GM19023 (cell line): ENCODE results near the gene ANO2.

ENCODE experiments used
- ATAC-seq: cut with Tn5 transposase; IDR thresholded peaks from one replicate; pipeline ENCODE4 v1.9.1; 2021; ENCODE audit warnings: mild to moderate bottlenecking, moderate library complexity; ENCODE audit not compliant: unreplicated experiment

ANO2 gene

DNA sequence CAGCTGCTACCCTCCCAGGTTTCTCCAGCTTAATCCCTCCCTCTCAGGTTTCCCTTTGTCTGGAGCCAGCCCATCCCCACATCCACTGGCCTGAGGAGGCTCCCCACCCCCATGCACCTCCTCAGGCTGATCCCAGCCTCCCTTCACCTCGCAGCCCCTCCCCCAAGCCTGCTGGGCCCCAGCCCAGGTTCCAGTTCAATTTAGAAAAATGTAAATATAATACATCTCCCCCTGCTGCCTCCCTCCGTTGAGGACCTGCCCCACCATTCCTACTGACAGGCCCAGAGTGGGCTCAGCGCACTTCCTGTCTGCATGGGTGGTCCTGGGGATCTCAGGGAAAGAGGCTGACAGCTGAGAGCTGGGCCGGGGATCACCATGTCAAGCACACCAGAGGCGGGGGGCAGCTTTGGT lies 357.3 kb downstream of the ANO2 start:
- no peak for ATAC-seq

DNA sequence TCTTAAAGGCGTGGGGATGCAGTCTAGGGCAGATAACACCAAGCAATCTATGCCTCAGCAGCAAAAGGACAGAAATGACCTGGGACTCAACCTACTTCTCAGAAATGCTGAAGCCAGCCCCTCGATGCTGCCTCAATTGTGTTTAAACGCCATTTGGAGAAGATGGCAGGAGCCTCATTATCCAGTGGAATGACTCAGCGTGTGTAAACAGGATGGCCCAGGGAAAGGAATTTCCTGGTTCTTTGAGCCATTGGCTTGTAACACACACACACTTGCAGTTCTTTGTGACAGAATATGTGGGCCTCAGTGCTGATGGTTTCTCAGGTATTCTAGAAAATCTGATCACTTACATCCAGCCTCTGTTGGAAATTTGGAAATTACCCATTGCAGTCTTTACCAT lies 358.9 kb downstream of the ANO2 start:
- ATAC-seq: no peak

DNA sequence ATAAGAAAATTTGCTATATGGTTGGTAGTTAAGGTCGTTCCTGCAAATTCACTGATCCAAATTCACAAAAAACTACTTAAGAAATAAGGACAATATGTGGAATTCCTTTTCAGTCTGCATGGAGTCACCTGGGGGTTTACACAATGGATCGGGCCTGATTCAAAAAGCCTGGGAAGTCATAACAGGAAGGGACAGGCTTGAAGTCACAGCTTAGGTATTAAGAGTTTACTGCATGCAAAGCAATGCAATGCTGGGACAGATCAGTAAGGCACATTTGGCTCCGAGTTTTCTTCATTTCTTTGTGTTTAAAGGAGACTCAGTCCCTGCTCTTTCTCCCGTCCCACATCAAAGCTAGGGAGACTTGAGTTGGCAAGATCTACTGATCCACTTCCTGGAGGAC lies 359.9 kb downstream of the ANO2 start:
- no peak for ATAC-seq

GRCh38 chr12:5584412-5585175 lies 360.5 kb downstream of the ANO2 start:
- ATAC-seq: no peak

DNA sequence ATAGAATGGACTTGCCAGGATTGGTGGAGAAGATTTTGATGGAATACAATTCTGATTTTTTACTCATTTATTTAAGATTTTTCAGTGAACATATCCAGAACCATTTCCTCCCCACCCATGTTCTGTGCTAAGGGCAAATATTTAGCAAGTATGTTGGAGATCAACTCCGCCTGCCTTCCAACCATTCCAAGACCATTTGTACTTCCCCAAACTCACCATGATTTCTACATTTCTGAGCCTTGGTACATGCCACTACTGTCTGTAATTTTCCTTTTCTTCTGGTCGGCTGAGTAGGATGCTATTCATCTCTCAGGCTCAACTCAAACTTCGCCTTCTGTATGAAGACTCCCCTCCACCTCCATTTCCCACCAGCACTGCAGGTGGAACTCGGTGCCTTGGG lies 362.5 kb downstream of the ANO2 start:
- no peak for ATAC-seq

GRCh38 chr12:5582018-5582417 lies 363.0 kb downstream of the ANO2 start:
- no peak for ATAC-seq

- no peak for ATAC-seq
These were observed 363.4 kb downstream of the ANO2 start for GRCh38 chr12:5581616-5582015.

DNA sequence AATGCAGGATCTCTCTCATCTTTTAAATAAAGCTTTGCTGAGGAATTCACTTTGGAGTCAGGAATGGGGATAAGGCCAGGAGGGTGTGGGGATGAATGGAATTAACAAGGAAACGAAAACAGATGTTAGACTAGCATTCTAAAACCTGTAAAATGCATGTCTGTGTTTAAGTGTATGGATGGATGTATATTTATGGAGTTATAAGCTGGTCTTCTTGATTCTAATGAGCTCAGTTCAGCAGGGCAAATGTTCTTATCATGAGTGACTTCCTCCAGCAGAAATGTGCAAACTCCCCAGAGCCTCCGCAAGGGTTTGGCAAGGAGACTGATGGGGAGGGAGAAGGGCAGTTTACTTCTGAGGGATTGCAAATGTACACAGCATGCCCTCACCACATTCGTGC lies 364.0 kb downstream of the ANO2 start:
- ATAC-seq: no peak

- ATAC-seq: no peak
These were observed 366.3 kb downstream of the ANO2 start for GRCh38 chr12:5578775-5579174.

DNA sequence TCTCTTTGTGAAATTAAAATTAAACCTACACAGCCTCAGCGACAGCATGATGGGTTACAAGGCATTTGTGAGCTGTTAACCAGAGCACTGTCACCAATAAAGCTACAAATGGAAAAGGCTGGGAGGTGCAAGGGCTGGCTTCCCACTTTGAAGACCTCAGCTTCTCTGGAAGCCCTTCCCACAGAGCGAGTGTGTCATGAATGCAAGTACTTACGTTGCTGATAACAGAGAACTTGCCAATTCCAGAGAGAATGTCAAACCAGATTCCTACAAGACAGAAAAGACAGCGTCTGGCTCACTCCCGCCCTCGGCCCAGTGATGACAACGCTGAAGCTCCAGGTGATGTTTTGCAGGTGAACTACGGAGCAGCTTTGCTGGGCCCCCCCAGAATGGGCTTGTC lies 367.3 kb downstream of the ANO2 start:
- no peak for ATAC-seq

GRCh38 chr12:5577211-5577612 lies 367.8 kb downstream of the ANO2 start:
- no peak for ATAC-seq

- no peak for ATAC-seq
These were observed 369.1 kb downstream of the ANO2 start for GRCh38 chr12:5575987-5576386.

GRCh38 chr12:5575232-5575631 lies 369.8 kb downstream of the ANO2 start:
- ATAC-seq: no peak

DNA sequence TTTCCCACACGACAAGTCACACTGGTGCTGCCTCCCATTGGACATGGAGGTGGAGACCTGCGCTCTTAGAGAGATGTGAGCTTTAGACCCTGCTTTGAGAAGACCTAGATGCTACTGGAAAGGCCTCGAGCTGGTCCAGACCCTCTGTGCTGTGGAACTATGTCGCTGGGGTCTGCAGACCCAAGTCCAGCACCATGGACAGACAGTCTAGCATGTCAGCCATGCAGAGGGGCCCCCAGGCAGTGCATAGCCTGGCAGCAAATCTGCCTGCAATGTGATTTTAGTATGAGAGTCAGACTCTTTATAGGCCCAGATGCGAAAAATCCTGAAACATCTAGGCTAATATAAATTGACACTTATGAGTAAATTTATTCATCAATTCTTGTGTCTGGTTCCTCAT lies 371.7 kb downstream of the ANO2 start:
- ATAC-seq: no peak

DNA sequence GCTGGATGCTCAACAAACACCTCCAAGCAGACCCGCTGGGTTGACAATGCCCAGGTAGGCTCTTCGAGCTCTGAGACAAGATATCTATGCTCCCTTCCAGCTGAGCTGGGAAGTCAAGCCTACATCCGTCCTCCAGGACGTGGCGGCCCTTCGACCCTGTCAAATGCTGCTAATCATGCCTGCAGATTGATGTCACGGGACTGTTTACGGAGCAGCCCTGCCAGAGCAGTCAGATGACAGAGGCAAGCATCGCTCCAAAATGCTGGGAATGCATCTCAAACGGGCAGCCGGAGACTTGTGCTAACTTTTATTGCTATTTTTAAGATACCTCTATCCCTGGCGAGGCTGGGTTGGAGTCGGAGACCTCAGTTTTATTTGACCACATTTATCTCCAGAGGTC lies 373.9 kb downstream of the ANO2 start:
- ATAC-seq: no peak

GRCh38 chr12:5570416-5570815 lies 374.6 kb downstream of the ANO2 start:
- no peak for ATAC-seq

- no peak for ATAC-seq
These were observed 376.6 kb downstream of the ANO2 start for GRCh38 chr12:5568325-5568981.

DNA sequence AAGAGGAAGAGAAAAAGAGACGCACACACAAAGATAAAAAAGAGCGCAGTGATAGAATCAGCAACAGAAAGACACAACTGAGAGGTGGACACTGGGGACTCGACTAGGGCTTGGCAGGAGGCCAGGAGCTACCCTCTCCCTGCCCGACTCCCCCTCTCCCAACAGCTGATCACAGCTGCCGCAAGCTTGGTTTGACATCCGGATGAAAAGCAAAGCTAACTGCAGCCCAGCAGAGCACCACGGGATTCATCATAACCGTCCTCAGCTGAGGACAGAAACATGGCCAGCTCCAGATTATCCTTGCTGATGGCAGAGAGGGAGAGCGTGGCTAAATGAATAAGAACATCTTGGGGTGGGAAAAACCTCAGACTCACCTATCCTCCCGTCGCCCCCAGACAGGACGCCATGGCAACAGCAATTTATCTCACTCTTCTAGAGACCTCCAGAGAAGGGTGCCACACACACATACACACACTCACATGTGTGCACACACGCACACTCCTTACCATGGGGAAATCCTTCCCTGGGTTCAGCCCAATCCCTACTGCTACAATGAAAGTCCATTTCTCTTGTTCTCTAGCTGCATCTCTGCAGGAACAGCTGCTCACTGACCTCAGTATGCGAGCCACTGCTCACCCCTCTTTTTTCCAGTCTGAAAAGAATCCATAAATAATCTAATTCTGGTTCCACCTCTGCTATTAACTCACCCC lies 377.9 kb downstream of the ANO2 start:
- no peak for ATAC-seq

GRCh38 chr12:5565933-5566599 lies 379.0 kb downstream of the ANO2 start:
- no peak for ATAC-seq

DNA sequence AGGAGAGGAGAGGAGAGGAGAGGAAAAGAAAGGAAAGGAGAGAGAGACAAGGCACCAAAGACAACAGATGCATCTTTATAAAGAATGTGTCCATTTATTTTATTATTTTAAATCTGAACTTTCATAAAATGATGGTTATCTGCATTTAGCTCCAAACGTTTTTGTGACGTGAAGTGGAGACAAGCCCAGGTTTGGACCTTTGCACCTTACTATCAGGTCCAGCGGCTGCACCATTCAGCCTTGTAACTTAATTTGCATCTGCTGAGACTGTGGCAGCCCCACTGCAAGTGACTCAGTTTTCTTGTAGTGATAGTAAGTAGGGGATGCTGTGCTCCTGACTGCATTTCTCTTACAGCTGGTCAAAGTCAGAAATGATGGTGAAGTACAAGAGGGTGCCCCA lies 382.5 kb downstream of the ANO2 start:
- ATAC-seq: no peak

DNA sequence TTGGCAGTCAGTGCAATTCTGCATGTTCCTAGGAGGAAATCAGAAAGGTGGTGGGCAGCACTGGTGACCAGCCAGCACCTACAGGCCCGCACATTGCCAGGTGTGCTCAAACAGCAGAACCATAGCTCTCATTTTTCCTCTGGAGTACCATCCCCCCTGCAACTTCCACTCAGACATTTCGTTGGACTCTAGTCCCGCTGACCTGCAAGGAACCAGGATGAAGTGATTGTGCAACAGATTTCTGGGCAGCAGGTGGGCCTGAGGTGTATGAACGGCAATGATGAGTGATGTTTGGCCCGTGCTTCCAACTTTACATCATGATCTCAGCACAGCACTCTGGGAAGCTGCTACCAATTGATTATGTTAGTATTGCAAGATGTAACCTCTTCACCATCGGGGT lies 383.2 kb downstream of the ANO2 start:
- no peak for ATAC-seq

- ATAC-seq: no peak
These were observed 384.0 kb downstream of the ANO2 start for GRCh38 chr12:5561057-5561456.
